Hepatocyte (in vitro differentiated cells): ENCODE results near the gene GID8. TPM values are rescaled to one million over a fixed set of nuclear protein-coding genes. Genes with fewer than 3 reads are reported as not detected.

ENCODE experiments used
- DNase-seq: peaks from one replicate; pipeline ENCODE4 v3.0.0-alpha.2; 2016; ENCODE audit warnings: low spot score
- H2AFZ ChIP-seq: fragments of 200-600 bp; sonication (generic); 2 replicates; pipeline ENCODE4 v1.6.0; 2016; ENCODE audit warnings: antibody characterized with exemption, mild to moderate bottlenecking
- H3K27ac ChIP-seq: fragments of 200-600 bp; sonication (generic); 2 replicates; pipeline ENCODE4 v1.5.1; 2016; ENCODE audit warnings: mild to moderate bottlenecking
- H3K27me3 ChIP-seq: fragments of 200-600 bp; sonication (generic); 2 replicates; pipeline ENCODE4 v1.6.1; 2016
- H3K36me3 ChIP-seq: fragments of 200-600 bp; sonication (generic); replicated peaks from 2 replicates; pipeline ENCODE4 v1.5.1; 2016; ENCODE audit warnings: low read depth; ENCODE audit not compliant: insufficient read depth
- H3K4me1 ChIP-seq: fragments of 200-600 bp; sonication (generic); 2 replicates; pipeline ENCODE4 v1.5.1; 2016; ENCODE audit warnings: mild to moderate bottlenecking, moderate library complexity; ENCODE audit not compliant: insufficient read depth
- H3K4me2 ChIP-seq: fragments of 200-600 bp; sonication (generic); 2 replicates; pipeline ENCODE4 v1.6.0; 2016
- H3K4me3 ChIP-seq: fragments of 200-600 bp; sonication (generic); 2 replicates; pipeline ENCODE4 v1.5.1; 2016; ENCODE audit warnings: mild to moderate bottlenecking
- H3K79me2 ChIP-seq: fragments of 200-600 bp; sonication (generic); 2 replicates; pipeline ENCODE4 v1.6.0; 2017; ENCODE audit warnings: mild to moderate bottlenecking
- H3K9me2 ChIP-seq: fragments of 200-600 bp; sonication (generic); replicated peaks from 2 replicates; pipeline ENCODE4 v1.6.0; 2017; ENCODE audit warnings: mild to moderate bottlenecking; ENCODE audit not compliant: insufficient read depth
- H3K9me3 ChIP-seq: fragments of 200-600 bp; sonication (generic); 2 replicates; pipeline ENCODE4 v1.5.1; 2016; ENCODE audit warnings: low read depth, mild to moderate bottlenecking
- H4K20me1 ChIP-seq: fragments of 200-600 bp; sonication (generic); 2 replicates; pipeline ENCODE4 v1.6.0; 2016; ENCODE audit warnings: mild to moderate bottlenecking; ENCODE audit not compliant: insufficient read depth, poor library complexity, severe bottlenecking
- EZH2 ChIP-seq: fragments of 200-600 bp; sonication (generic); IDR thresholded peaks from 2 replicates; pipeline ENCODE4 v1.6.1; 2016; ENCODE audit warnings: antibody characterized with exemption, mild to moderate bottlenecking, borderline replicate concordance
- EZH2phosphoT487 ChIP-seq: fragments of 200-600 bp; sonication (generic); IDR thresholded peaks from one replicate; pipeline ENCODE4 v1.6.1; 2018; ENCODE audit warnings: antibody characterized with exemption, mild to moderate bottlenecking, low read depth, moderate library complexity; ENCODE audit not compliant: unreplicated experiment, severe bottlenecking
- WGBS: methylation state at CpG from one replicate; pipeline ENCODE4 v1.1.6; 2016; ENCODE audit warnings: low lambda C conversion rate; ENCODE audit errors: missing lambda C conversion rate; 5-methylcytosine and 5-hydroxymethylcytosine counted together
- polyA plus RNA-seq: library from polyadenylated mRNA; unstranded; fragments of >200 nt; fragmentation: Nextera tagmentation; extraction: Ambion mirVana; gene quantifications from 2 replicates; pipeline ENCODE4 v1.2.1, GENCODE V29; 2016
- total RNA-seq: library from RNA; depleted of rRNA; stranded (reverse); fragments of >200 nt; gene quantifications from 2 replicates; pipeline ENCODE4 v1.2.3, GENCODE V29; 2014
- TF ChIP-seq, protein P1 (sequence below): fragments of 200-600 bp; sonication (generic); IDR thresholded peaks from 2 replicates; pipeline ENCODE4 v1.5.1; 2016; ENCODE audit warnings: antibody characterized with exemption, mild to moderate bottlenecking; ENCODE audit not compliant: poor library complexity

GID8 gene
- total and polyA plus RNA-seq, 2 experiments from 2014 or later = 16.5 to 35.4 TPM

DNA sequence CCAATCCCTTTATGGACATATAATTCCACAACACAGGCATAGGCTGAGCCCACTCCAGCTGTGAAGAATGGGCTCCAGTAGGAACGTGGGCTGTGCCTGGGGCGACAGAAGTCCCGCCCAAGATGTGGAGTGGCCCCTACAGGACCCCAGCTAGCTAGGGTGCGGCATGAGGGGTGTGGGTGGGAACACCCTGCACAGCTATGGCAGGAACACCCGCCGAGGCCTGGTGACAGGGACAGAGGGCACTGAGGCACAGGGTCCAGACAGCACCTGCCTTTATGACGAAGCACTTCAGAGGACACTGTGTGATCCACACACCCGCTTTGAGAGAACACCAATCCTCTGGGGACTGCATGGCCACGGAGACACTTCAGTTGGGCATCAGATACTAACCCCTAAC, 48.1 kb upstream of the GID8 start:
- Histone ChIP-seq H3K9me2 (no peaks in the 10 kb centered on the region), H3K4me3 (no peak overlapping the region), H2AFZ (no peak overlapping the region), H3K36me3 (peaks cover 8% of the 10 kb centered on the region), H3K79me2 (no peaks in the 10 kb centered on the region), H3K9me3 (no peaks in the 10 kb centered on the region), H3K27ac (no peak overlapping the region), H3K4me2 (no peak overlapping the region), H3K27me3 (no peaks in the 10 kb centered on the region), H3K4me1 (no peaks in the 10 kb centered on the region), H4K20me1 (no peaks in the 10 kb centered on the region)
- WGBS = 95% methylated on average over 9 of the region's 9 CpGs
- TF ChIP-seq EZH2 (no peak), EZH2phosphoT487 (no peak)
- TF ChIP-seq, protein P1, sequence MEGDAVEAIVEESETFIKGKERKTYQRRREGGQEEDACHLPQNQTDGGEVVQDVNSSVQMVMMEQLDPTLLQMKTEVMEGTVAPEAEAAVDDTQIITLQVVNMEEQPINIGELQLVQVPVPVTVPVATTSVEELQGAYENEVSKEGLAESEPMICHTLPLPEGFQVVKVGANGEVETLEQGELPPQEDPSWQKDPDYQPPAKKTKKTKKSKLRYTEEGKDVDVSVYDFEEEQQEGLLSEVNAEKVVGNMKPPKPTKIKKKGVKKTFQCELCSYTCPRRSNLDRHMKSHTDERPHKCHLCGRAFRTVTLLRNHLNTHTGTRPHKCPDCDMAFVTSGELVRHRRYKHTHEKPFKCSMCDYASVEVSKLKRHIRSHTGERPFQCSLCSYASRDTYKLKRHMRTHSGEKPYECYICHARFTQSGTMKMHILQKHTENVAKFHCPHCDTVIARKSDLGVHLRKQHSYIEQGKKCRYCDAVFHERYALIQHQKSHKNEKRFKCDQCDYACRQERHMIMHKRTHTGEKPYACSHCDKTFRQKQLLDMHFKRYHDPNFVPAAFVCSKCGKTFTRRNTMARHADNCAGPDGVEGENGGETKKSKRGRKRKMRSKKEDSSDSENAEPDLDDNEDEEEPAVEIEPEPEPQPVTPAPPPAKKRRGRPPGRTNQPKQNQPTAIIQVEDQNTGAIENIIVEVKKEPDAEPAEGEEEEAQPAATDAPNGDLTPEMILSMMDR = no peak
- no peak for DNase-seq

GRCh38 chr20:62890444-62890843, 47.5 kb upstream of the GID8 start:
- H3K36me3 ChIP-seq = peaks cover 8% of the 10 kb centered on the region
- H3K27me3 ChIP-seq = no peaks in the 10 kb centered on the region
- H4K20me1 ChIP-seq = no peaks in the 10 kb centered on the region
- no peaks in the 10 kb centered on the region for H3K4me1 ChIP-seq
- TF ChIP-seq EZH2 (no peak), EZH2phosphoT487 (no peak)
- TF ChIP-seq, protein P1 = no peak
- H3K79me2 ChIP-seq = no peaks in the 10 kb centered on the region
- no peak overlapping the region for H3K4me2 ChIP-seq
- H2AFZ ChIP-seq = no peak overlapping the region
- H3K9me2 ChIP-seq = no peaks in the 10 kb centered on the region
- no peak for DNase-seq
- H3K27ac ChIP-seq = no peak overlapping the region
- H3K4me3 ChIP-seq = no peak overlapping the region
- 95% methylated on average over 7 of the region's 7 CpGs for WGBS
- no peaks in the 10 kb centered on the region for H3K9me3 ChIP-seq

- Histone ChIP-seq H3K4me3 (no peak overlapping the region), H3K9me2 (no peaks in the 10 kb centered on the region), H3K27me3 (no peaks in the 10 kb centered on the region), H3K79me2 (no peaks in the 10 kb centered on the region), H3K27ac (no peak overlapping the region), H4K20me1 (no peaks in the 10 kb centered on the region), H2AFZ (no peak overlapping the region), H3K4me2 (no peak overlapping the region), H3K4me1 (no peaks in the 10 kb centered on the region), H3K9me3 (no peaks in the 10 kb centered on the region), H3K36me3 (peaks cover 8% of the 10 kb centered on the region)
- TF ChIP-seq EZH2phosphoT487 (no peak), EZH2 (no peak)
- TF ChIP-seq, protein P1 = no peak
- no peak for DNase-seq
- 92% methylated on average over 15 of the region's 15 CpGs for WGBS
These were observed 46.8 kb upstream of the GID8 start for GRCh38 chr20:62891111-62891510.
